ENCODE measurements around the gene PDE6C.

DNA sequence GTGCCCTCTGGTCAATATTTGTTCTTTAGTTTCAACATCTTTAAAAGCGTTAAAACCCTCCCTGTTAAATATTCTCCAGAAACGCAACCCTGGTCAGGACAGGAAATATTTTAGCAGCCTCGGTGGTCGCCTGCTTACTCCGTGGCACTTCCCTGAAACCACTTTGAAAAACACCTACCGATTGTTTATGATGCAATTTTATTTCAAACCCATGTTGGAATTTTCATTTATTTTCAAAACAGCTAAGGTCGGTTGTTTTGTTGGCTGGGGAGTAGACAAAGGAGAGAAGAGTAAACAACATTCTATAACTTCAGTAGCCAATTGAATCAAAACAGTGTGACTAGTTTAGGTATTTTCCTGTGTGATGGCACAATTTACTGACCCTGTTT, 10.6 kb upstream of the PDE6C start:
- TF ChIP-seq, protein P1, sequence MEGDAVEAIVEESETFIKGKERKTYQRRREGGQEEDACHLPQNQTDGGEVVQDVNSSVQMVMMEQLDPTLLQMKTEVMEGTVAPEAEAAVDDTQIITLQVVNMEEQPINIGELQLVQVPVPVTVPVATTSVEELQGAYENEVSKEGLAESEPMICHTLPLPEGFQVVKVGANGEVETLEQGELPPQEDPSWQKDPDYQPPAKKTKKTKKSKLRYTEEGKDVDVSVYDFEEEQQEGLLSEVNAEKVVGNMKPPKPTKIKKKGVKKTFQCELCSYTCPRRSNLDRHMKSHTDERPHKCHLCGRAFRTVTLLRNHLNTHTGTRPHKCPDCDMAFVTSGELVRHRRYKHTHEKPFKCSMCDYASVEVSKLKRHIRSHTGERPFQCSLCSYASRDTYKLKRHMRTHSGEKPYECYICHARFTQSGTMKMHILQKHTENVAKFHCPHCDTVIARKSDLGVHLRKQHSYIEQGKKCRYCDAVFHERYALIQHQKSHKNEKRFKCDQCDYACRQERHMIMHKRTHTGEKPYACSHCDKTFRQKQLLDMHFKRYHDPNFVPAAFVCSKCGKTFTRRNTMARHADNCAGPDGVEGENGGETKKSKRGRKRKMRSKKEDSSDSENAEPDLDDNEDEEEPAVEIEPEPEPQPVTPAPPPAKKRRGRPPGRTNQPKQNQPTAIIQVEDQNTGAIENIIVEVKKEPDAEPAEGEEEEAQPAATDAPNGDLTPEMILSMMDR (IDR thresholded peaks at IDR 0.05): no peak
- TF ChIP-seq POLR2A (IDR thresholded peaks at IDR 0.05): no peak
